Fibroblast of skin of abdomen (primary cell): ENCODE data around the gene CUL4B.
"Not testable (repeated sequence)": the region's sequence is repeated elsewhere in the genome, so short reads cannot be mapped to it uniquely, and the experiment has no call there.

Source experiments
- DNase-seq: peaks from one replicate; pipeline ENCODE4 v3.0.0-alpha.2; 2013

Gene CUL4B

DNA sequence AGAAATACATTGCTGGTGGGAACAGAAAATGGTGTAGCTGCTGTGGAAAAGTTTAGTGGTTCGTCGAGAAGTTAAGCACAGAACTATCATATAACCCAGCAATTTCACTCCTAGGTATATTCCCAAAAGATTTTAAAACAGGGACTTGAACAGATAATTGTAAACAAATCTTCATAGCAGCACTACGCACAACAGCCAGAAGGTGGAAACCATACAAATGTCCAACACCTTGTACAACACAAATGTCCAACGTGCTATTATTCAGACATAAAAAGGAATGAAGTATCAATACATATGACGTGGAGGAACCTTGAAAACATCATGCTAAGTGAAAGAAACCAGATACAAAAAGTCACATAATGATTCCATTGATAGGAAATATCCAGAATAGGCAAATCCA, 37.9 kb downstream of the CUL4B start:
- DNase-seq, result no peak

GRCh38 chrX:120517936-120518335, 42.8 kb downstream of the CUL4B start:
- DNase-seq, result peak; percentile 67

DNA sequence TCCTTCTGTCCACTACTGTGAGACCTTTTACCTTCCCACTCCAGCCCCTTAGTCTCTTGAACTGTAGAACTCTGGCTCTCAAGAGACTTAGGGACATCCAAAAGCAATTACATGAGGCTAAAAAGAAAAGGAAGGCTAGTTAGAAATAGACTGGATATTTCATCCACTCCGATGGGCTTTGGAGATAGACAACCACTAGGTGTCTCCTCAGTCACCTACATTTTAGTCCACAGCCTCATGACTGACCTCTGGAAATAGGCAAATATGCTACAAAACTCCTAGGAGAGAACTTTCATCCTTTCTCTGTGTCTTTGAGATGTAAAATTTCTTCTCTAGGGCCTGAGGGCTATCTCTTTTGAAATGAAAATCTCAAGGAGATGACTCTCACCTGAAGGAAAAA, 46.5 kb downstream of the CUL4B start:
- peak; percentile 9 for DNase-seq

GRCh38 chrX:120512627-120513026, 48.1 kb downstream of the CUL4B start:
- DNase-seq, result no peak

- DNase-seq, result no peak
Measured at GRCh38 chrX:120512222-120512621, 48.5 kb downstream of the CUL4B start.

DNA sequence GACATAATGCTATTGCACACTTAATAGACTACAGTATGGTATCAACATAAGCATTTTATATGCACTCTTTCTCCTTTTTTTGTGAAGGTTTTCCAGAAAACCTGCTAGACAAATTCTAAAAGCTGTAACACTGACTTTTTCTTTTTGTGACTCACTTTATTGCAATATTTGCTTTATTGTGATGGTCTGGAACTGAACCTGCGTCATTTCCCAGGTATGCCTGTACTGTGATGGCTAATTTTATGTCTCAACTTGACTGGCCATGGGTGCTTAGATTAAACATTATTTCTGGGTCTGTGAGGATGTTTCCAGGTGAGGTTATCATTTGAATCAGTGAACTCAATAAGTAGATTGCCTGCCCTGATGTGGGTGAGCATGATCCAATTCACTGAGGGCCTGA, 56.2 kb downstream of the CUL4B start:
- no peak for DNase-seq

DNA sequence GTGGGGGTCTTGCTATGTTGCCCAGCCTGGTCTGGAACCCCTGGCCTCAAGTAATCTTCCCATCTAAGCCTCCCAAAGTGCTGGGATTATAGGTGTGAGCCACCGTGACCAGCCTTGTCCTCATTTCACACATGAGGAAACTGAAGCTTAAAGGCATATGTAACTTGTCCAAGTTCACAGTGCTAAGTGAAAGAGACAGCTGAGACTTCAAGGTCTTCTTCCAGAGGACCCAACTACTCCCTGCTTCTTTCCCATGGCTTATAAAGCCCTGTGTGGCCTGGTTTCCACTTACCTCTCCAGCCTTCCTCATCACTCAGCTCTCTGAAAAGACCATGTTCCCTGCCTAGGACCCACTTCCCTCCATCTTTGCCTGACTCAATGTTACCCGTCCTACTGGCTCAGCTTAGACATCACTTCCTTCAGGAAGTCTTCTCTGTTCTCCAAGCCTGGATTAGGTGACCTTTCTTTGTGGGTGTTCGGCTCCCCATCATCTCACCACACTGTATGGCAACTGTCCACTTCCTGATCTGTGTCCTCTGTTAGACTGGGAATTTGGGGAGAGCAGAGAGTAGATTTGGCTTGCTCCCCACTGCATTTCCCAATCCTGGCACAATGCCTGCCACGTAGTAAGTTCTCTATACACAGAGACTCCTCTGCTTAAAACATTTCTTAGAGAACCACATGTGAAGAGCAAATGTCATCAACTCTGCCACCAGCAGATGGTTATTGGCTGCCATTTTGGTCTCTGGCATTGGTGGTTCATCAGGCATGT, 61.3 kb downstream of the CUL4B start:
- DNase-seq, result peak; percentile 11

GRCh38 chrX:120490119-120490518, 70.6 kb downstream of the CUL4B start:
- DNase-seq, result not testable (repeated sequence)

DNA sequence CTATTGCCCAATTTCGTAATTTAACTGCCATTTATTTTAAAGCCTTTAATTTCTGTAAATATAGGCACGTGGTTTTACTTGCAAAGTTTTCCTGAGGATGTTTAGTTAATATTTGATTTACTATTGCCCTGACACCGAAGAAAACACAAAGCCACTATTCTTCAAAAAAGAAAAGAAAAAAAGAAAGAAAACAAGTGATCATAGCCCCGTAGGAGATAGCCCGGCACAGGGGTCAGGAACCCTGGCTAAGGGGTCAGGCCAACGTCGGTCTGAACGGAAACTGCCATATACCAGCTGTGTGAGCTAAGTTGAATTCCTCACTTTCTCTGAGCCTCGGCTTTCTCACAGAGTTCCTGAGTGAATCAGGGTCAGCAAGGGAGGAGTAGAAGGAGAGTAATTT, 74.0 kb downstream of the CUL4B start:
- no peak for DNase-seq

DNA sequence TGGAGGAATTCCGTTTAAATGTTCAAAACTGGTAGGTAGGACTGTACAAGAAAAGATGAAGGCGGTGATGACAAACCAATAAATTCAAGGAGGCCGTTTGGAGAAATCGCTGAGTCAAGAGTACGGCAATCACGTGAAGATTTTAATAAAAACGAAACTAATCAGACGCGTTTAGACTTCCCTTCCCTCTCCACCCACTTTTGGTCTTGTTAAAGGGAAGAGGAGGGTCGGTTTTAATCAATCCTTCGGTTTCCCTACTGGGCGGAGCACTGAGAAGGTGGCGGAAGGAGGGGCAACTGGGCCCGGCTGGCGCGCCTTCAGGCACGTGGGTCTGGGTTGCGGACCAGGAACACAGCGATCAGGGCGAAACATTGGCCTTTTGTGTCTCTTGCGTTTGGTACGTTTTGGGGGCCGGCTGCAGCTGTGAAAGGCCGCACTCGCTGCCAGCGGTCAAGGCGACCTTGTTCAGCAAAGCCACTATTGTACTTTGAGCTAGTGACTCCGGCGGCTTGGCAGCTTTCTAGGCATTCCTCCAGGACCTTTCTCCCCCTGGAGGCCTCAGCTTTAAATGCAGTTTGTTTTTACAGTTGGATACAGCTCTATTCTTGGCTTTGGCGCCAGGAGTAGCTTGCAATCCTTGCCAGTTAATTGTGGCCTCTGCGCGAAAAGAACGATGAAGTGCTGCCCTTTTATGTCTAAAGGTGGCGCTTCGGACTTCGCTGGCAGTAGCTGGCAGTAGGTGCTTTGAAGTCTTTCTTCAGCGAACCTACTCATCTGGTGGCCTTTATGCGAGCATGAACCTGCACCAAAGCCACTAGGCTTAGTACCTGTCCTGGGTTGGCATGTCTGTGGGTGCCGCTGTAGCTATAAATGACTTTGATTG, 74.9 kb downstream of the CUL4B start:
- peak; percentile 81 for DNase-seq

DNA sequence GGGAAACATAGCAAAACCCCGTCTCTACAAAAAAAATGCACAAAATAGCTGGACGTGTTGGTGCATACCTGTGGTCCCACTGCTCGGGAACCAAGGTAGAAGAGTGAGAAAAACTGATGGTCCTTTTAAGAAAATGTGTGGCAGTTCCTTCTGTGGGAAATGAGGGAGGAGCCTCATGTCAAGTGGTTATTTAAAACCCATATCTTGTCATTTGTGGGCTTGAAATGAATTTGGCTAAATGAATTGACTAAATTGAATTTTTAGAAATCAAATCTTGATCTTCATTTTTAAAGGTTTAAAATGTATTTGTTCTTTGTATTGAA, 75.5 kb downstream of the CUL4B start:
- DNase-seq, result peak; percentile 0

GRCh38 chrX:120477453-120477852, 83.3 kb downstream of the CUL4B start:
- DNase-seq, result no peak

GRCh38 chrX:120476714-120477113, 84.0 kb downstream of the CUL4B start:
- DNase-seq, result no peak

DNA sequence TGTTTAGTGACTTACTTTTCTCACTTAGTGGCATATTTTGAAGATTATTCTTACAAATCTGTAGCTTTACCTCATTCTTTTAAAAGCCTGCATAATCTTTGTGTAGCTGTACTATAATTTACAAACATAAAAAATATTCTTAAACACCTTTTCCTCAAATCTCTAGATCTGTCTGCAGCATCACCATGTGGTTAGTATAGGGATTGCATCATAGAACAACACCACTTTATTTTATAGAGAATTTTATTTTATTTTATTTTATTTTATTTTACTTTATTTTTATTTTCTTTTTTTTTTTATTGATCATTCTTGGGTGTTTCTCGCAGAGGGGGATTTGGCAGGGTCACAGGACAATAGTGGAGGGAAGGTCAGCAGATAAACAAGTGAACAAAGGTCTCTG, 85.3 kb downstream of the CUL4B start:
- not testable (repeated sequence) for DNase-seq
